NCI-H1436 (cell line): ENCODE measurements around the gene CD177.
"Not testable (repeated sequence)": the region's sequence is repeated elsewhere in the genome, so short reads cannot be mapped to it uniquely, and the experiment has no call there.

Experiments
- DNase-seq: peaks from one replicate; lab custom pipeline; 2025; lab: John Stamatoyannopoulos, UW

The CD177 gene

GRCh38 chr19:43353606-43354304 is at the start of gene CD177:
Gene CD177 (plus strand): TSS chr19:43353686. CDS start chr19:43353715, 29 bp downstream.
- DNase-seq = no peak

- no peak for DNase-seq
Observed at GRCh38 chr19:43305642-43306041, 47.8 kb upstream of the CD177 start.

GRCh38 chr19:43306097-43306496 is 47.4 kb upstream of the CD177 start:
- no peak for DNase-seq

- DNase-seq = no peak
Observed at GRCh38 chr19:43308244-43308815, 45.2 kb upstream of the CD177 start.

- DNase-seq = no peak
Observed at GRCh38 chr19:43309466-43309865, 44.0 kb upstream of the CD177 start.

GRCh38 chr19:43310221-43310620 is 43.3 kb upstream of the CD177 start:
- DNase-seq = no peak

- no peak for DNase-seq
Observed at GRCh38 chr19:43311256-43311655, 42.2 kb upstream of the CD177 start.

- DNase-seq = no peak
Observed at GRCh38 chr19:43311706-43312105, 41.8 kb upstream of the CD177 start.

GRCh38 chr19:43313711-43314495 is 39.6 kb upstream of the CD177 start:
- no peak for DNase-seq

GRCh38 chr19:43315851-43316250 is 37.6 kb upstream of the CD177 start:
- no peak for DNase-seq

- no peak for DNase-seq
Observed at GRCh38 chr19:43316591-43317319, 36.7 kb upstream of the CD177 start.

GRCh38 chr19:43318203-43318602 is 35.3 kb upstream of the CD177 start:
- DNase-seq = no peak

GRCh38 chr19:43318796-43319314 is 34.6 kb upstream of the CD177 start:
- DNase-seq = no peak

- no peak for DNase-seq
Observed at GRCh38 chr19:43320546-43320945, 32.9 kb upstream of the CD177 start.

GRCh38 chr19:43326761-43327160 is 26.7 kb upstream of the CD177 start:
- DNase-seq = not testable (repeated sequence)

- not testable (repeated sequence) for DNase-seq
Observed at GRCh38 chr19:43328561-43328960, 24.9 kb upstream of the CD177 start.

- not testable (repeated sequence) for DNase-seq
Observed at GRCh38 chr19:43329049-43329448, 24.4 kb upstream of the CD177 start.

GRCh38 chr19:43329989-43330388 is 23.5 kb upstream of the CD177 start:
- no peak for DNase-seq

- no peak for DNase-seq
Observed at GRCh38 chr19:43330726-43331434, 22.6 kb upstream of the CD177 start.

- DNase-seq = no peak
Observed at GRCh38 chr19:43331435-43332010, 22.0 kb upstream of the CD177 start.
